Parathyroid adenoma (tissue), 2 donors: ENCODE data around the gene ARFGEF2.

Experiments
- H2AFZ ChIP-seq: fragments of 300-600 bp; sonication (generic); one replicate; pipeline ENCODE4 v1.7.0; 2017; ENCODE audit warnings: antibody characterized with exemption, mild to moderate bottlenecking
- H3K27ac ChIP-seq: fragments of 300-600 bp; sonication (generic); one replicate; pipeline ENCODE4 v1.7.0; 2017
- H3K27me3 ChIP-seq: fragments of 300-600 bp; sonication (generic); one replicate; pipeline ENCODE4 v1.7.0; 2017; ENCODE audit warnings: low read length; ENCODE audit not compliant: control insufficient read depth, insufficient read depth
- H3K36me3 ChIP-seq: fragments of 300-600 bp; sonication (generic); one replicate; pipeline ENCODE4 v1.7.0; 2017; ENCODE audit warnings: low read length; ENCODE audit not compliant: control insufficient read depth, insufficient read depth
- H3K4me1 ChIP-seq: fragments of 300-600 bp; sonication (generic); one replicate; pipeline ENCODE4 v1.7.0; 2017; ENCODE audit warnings: control low read depth
- H3K4me2 ChIP-seq: fragments of 300-600 bp; sonication (generic); one replicate; pipeline ENCODE4 v1.7.0; 2017; ENCODE audit warnings: low read length
- H3K4me3 ChIP-seq: fragments of 300-600 bp; sonication (generic); one replicate; pipeline ENCODE4 v1.7.0; 2017; ENCODE audit warnings: low read depth, low read length
- H3K79me2 ChIP-seq: fragments of 300-600 bp; sonication (generic); one replicate; pipeline ENCODE4 v1.7.0; 2017; ENCODE audit warnings: control low read depth
- H3K9ac ChIP-seq: fragments of 300-600 bp; sonication (generic); one replicate; pipeline ENCODE4 v1.7.0; 2017; ENCODE audit warnings: mild to moderate bottlenecking
- H3K9me3 ChIP-seq: fragments of 300-600 bp; sonication (generic); one replicate; pipeline ENCODE4 v1.7.0; 2017; ENCODE audit warnings: low read length; ENCODE audit not compliant: control insufficient read depth
- CTCF ChIP-seq: fragments of 300-600 bp; sonication (generic); IDR thresholded peaks from one replicate; pipeline ENCODE4 v1.7.0; 2017; ENCODE audit warnings: antibody characterized with exemption, mild to moderate bottlenecking
- donor health status: primary hyperparathyroidism.

ARFGEF2 gene

GRCh38 chr20:48937674-48938073 is 16.2 kb downstream of the ARFGEF2 start:
- Histone ChIP-seq H3K36me3 (no peaks in the 10 kb centered on the region), H2AFZ (no peak overlapping the region), H3K79me2 (peaks cover 52% of the 10 kb centered on the region), H3K9me3 (no peaks in the 10 kb centered on the region), H3K27me3 (no peaks in the 10 kb centered on the region), H3K9ac (no peak overlapping the region), H3K4me1 (peaks cover 11% of the 10 kb centered on the region), H3K4me3 (no peak overlapping the region), H3K27ac (no peak overlapping the region), H3K4me2 (no peak overlapping the region)
- TF ChIP-seq CTCF, result no peak

GRCh38 chr20:48938670-48939069 is 17.2 kb downstream of the ARFGEF2 start:
- no peak overlapping the region for H3K9ac ChIP-seq
- TF ChIP-seq CTCF, result no peak
- H3K27ac ChIP-seq, result no peak overlapping the region
- no peaks in the 10 kb centered on the region for H3K27me3 ChIP-seq
- no peak overlapping the region for H3K4me3 ChIP-seq
- no peaks in the 10 kb centered on the region for H3K36me3 ChIP-seq
- H2AFZ ChIP-seq, result no peak overlapping the region
- H3K9me3 ChIP-seq, result no peaks in the 10 kb centered on the region
- peaks cover 10% of the 10 kb centered on the region for H3K4me1 ChIP-seq
- H3K4me2 ChIP-seq, result no peak overlapping the region
- peaks cover 42% of the 10 kb centered on the region for H3K79me2 ChIP-seq

- Histone ChIP-seq H3K27me3 (no peaks in the 10 kb centered on the region), H2AFZ (no peak overlapping the region), H3K4me2 (no peak overlapping the region), H3K79me2 (peaks cover 29% of the 10 kb centered on the region), H3K4me1 (peaks cover 7% of the 10 kb centered on the region), H3K27ac (no peak overlapping the region), H3K9ac (no peak overlapping the region), H3K4me3 (no peak overlapping the region), H3K36me3 (no peaks in the 10 kb centered on the region), H3K9me3 (no peaks in the 10 kb centered on the region)
- TF ChIP-seq CTCF, result no peak
Observed at GRCh38 chr20:48940170-48940569, 18.7 kb downstream of the ARFGEF2 start.

- H3K4me1 ChIP-seq, result peaks cover 10% of the 10 kb centered on the region
Observed at GRCh38 chr20:48941467-48941866, 20.0 kb downstream of the ARFGEF2 start.

More at GRCh38 chr20:48941467-48941866, 20.0 kb downstream of the ARFGEF2 start:
- Histone ChIP-seq H3K9ac (no peak overlapping the region), H3K36me3 (no peaks in the 10 kb centered on the region), H3K27ac (no peak overlapping the region), H3K4me2 (no peak overlapping the region), H3K9me3 (no peaks in the 10 kb centered on the region), H3K4me3 (no peak overlapping the region), H3K79me2 (peaks cover 31% of the 10 kb centered on the region), H3K27me3 (no peaks in the 10 kb centered on the region), H2AFZ (no peak overlapping the region)
- TF ChIP-seq CTCF, result no peak
